Activated naive CD8-positive, alpha-beta T cell treated with anti-CD3 and anti-CD28 coated beads for 36 hours (primary cell): ENCODE data around the gene SNX33. TPM values are rescaled to one million over a fixed set of nuclear protein-coding genes. Genes with fewer than 3 reads are reported as not detected.
"Not testable (repeated sequence)": the region's sequence is repeated elsewhere in the genome, so short reads cannot be mapped to it uniquely, and the experiment has no call there.

Source experiments
- DNase-seq: peaks from one replicate; pipeline ENCODE4 v3.0.0; 2021
- H3K27ac Mint-ChIP-seq: one replicate; pipeline ENCODE4 v1.8.0; 2022; ENCODE audit warnings: mild to moderate bottlenecking, moderate library complexity, mixed read lengths
- H3K27me3 Mint-ChIP-seq: one replicate; pipeline ENCODE4 v1.8.0; 2022; ENCODE audit warnings: mild to moderate bottlenecking, mixed read lengths
- H3K36me3 Mint-ChIP-seq: one replicate; pipeline ENCODE4 v1.8.0; 2021; ENCODE audit warnings: mild to moderate bottlenecking, mixed read lengths
- H3K4me1 Mint-ChIP-seq: one replicate; pipeline ENCODE4 v1.8.0; 2021; ENCODE audit warnings: mixed read lengths
- H3K4me3 Mint-ChIP-seq: one replicate; pipeline ENCODE4 v1.8.0; 2022; ENCODE audit warnings: mild to moderate bottlenecking, moderate library complexity, mixed read lengths
- H3K9me3 Mint-ChIP-seq: one replicate; pipeline ENCODE4 v1.8.0; 2022; ENCODE audit warnings: mixed read lengths
- total RNA-seq, 2 experiments: library from RNA; stranded (reverse); gene quantifications; one replicate each; pipeline ENCODE4 v1.2.3, GENCODE V29; 2021

Gene SNX33
- total RNA-seq, 2 experiments from 2014 or later = 2.6 to 3.3 TPM

- Mint-ChIP-seq H3K4me1 (no peaks in the 10 kb centered on the region), H3K36me3 (no peaks in the 10 kb centered on the region), H3K27ac (no peak overlapping the region), H3K27me3 (no peaks in the 10 kb centered on the region), H3K4me3 (no peak overlapping the region), H3K9me3 (no peaks in the 10 kb centered on the region)
- DNase-seq = no peak
These were observed 19.2 kb downstream of the SNX33 start for GRCh38 chr15:75666823-75667501.

DNA sequence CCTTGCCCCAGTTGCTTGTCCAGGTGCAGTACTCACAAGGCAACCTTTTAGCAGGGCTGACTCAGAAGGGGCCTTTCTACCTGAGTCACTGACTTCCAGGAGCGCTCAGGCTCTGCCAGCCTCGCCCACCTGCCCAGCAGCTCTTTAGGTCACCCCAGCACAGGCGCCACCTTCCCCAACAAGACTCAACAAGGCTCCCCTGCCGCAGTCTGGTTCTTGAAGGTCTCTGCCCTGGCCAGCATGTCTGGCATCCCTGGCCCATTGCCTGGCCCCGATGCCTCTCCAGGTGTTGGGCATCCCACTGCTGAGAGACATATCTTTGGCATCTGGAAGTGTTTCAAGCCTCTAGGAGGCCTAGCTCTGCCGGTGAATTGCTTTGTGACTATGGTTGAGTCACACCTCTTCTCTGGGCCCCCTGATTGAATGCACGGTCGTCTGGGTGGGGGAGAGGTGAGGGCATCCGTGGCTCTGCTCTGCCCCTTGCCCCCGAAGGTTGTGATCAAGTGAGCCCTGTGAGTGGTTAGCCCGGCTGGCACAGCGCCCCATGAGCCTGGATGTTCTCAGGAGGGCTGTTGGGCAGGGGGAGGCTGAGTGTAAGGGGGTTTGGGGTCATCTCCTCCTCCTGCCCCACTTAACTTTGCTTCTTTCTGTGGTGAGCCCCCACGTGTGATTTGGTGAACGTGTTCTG lies 21.6 kb downstream of the SNX33 start:
- Mint-ChIP-seq H3K36me3 (no peaks in the 10 kb centered on the region), H3K9me3 (no peaks in the 10 kb centered on the region), H3K4me3 (no peak overlapping the region), H3K27ac (no peak overlapping the region), H3K4me1 (no peaks in the 10 kb centered on the region), H3K27me3 (no peaks in the 10 kb centered on the region)
- DNase-seq = no peak

GRCh38 chr15:75669879-75670212 lies 22.1 kb downstream of the SNX33 start:
- Mint-ChIP-seq H3K27me3 (no peaks in the 10 kb centered on the region), H3K36me3 (no peaks in the 10 kb centered on the region), H3K4me1 (no peaks in the 10 kb centered on the region), H3K4me3 (no peak overlapping the region), H3K9me3 (no peaks in the 10 kb centered on the region), H3K27ac (no peak overlapping the region)
- DNase-seq = no peak

DNA sequence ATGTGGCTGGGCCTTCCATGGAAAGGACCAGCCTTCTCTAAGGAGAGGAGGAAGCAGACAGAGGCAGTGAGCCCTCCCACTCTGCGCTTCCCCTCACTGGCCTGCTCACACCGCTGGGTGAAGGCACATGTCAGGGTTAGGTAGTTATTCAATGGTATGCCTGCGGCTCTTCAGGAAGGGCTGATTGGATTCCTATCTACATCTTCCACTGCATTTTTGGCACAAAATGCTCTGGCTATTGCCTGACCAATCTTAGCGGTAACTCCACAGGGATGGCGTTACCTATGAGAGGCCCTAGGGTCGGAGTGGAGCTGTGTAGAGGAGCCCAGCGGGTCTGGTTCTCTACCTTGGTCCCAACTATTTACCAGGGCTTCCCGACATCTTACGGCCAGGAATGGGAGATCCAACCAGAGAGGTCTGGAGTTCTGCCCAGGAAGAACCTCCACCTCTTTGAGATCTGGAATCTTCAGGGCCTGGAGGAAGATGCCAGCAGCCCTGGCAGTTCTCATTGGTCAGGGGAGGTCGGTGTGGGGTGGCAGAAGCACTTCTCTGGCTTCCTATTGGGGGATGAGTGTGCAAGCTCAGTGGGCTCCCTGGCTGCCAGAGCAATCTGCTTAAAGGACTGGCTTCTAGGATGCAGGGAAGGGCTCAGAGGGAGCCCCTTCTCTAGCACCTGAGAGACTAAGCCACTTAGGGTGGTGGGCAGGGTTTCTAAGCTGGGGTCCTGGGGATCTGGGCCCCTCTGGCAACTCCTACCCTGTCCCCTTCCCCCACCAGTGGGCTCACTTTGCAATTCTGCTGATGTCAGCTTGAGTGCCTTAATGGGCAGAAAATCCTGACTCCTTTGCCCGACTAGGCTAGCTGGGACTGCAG lies 24.3 kb downstream of the SNX33 start:
- no peaks in the 10 kb centered on the region for H3K36me3 Mint-ChIP-seq
- DNase-seq = no peak
- no peaks in the 10 kb centered on the region for H3K9me3 Mint-ChIP-seq
- no peaks in the 10 kb centered on the region for H3K4me1 Mint-ChIP-seq
- no peak overlapping the region for H3K4me3 Mint-ChIP-seq
- H3K27ac Mint-ChIP-seq = no peak overlapping the region
- H3K27me3 Mint-ChIP-seq = no peaks in the 10 kb centered on the region

DNA sequence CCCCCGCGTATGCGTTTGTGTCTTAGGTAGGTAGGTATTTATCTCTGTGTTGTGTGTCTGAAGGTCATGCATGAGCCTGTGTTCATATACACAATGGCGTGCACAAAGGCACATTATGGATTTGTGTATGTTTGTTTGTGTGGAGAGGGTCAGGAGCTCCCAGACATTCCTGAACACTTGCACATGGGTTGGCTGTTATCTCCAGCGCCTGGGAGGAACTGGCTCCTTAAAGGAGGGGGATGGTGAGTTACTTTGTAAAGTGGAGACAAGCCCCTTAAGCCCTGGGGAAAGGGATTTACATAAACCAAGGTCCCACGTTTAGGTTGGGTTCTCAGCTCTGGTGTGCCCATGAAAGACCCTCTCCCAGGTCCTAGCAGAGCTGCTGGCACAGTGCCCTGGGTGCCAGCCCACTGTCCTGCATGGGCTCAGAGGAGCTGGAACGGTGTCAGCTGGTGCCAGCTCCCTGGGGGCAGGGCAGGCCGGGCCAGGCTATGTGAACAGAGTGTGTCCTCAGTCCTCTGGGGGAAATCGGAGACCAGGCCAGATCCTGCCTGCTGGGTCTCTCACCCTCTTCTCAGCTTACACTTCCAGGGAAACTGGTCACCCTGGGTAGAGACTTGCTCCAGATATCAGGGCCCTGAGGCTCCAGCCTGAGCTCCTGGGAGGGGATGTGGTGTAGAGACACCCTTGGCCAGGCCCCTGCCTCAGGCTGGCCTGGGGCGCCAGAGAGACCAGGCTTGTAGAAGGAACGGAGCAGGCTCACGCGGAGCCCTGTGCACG lies 25.1 kb downstream of the SNX33 start:
- Mint-ChIP-seq H3K9me3 (no peaks in the 10 kb centered on the region), H3K27me3 (no peaks in the 10 kb centered on the region), H3K4me3 (no peak overlapping the region), H3K36me3 (no peaks in the 10 kb centered on the region), H3K4me1 (no peaks in the 10 kb centered on the region), H3K27ac (no peak overlapping the region)
- no peak for DNase-seq

DNA sequence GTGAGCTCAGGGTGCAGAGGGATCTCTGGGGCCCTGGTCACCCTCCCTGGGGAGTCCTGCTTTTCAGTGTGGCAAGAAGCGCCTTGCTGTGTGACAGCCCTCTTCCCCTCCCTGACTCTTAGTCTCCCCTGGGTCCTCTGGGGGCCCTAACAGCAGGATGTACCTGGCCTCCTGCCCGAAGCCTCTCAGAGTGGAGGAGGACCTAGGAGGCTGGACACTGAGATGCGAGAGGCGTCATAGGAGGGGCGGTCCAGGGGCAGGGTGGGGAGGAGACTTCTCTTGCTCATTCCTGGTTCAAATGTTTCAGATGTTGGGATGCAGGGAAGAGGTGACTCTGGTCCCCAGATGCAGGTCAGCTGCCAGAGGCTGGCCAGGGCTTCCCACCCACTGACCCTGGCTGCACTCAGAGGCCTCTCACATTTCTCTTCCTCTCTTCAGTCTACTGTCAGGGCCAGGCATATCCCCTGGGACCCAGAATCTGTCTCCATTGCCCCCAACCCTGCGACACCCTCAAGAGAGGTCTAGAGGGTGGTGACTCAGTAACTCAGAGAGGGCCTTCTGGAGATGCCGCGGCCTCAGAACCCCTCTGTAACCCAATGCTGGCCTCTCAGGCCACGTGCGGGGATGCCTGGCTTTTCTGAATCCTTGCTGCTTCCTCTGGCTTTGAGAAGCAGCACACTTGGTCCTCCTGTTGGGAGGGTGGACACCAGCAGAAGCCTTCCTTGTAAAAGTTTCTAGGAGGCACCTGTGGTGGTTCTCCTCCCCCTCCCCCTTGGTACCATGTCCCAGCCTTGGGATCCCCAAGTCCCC lies 25.9 kb downstream of the SNX33 start:
- no peaks in the 10 kb centered on the region for H3K9me3 Mint-ChIP-seq
- DNase-seq = no peak
- no peaks in the 10 kb centered on the region for H3K36me3 Mint-ChIP-seq

GRCh38 chr15:75674366-75674765 lies 26.7 kb downstream of the SNX33 start:
- H3K27ac Mint-ChIP-seq = no peak overlapping the region
- H3K36me3 Mint-ChIP-seq = no peaks in the 10 kb centered on the region
- no peaks in the 10 kb centered on the region for H3K9me3 Mint-ChIP-seq
- no peak overlapping the region for H3K4me3 Mint-ChIP-seq
- DNase-seq = no peak
- H3K27me3 Mint-ChIP-seq = no peaks in the 10 kb centered on the region
- H3K4me1 Mint-ChIP-seq = no peaks in the 10 kb centered on the region

More for the DNA sequence above, 25.9 kb downstream of the SNX33 start:
- no peak overlapping the region for H3K4me3 Mint-ChIP-seq
- H3K27ac Mint-ChIP-seq = no peak overlapping the region
- no peaks in the 10 kb centered on the region for H3K4me1 Mint-ChIP-seq
- H3K27me3 Mint-ChIP-seq = no peaks in the 10 kb centered on the region

- Mint-ChIP-seq H3K9me3 (no peaks in the 10 kb centered on the region), H3K36me3 (no peaks in the 10 kb centered on the region), H3K27me3 (no peaks in the 10 kb centered on the region), H3K4me3 (no peak overlapping the region), H3K27ac (no peak overlapping the region), H3K4me1 (no peaks in the 10 kb centered on the region)
- no peak for DNase-seq
These were observed 28.1 kb downstream of the SNX33 start for GRCh38 chr15:75675579-75676404.

GRCh38 chr15:75676688-75677464 lies 29.2 kb downstream of the SNX33 start:
- no peak overlapping the region for H3K27ac Mint-ChIP-seq
- DNase-seq = no peak
- H3K36me3 Mint-ChIP-seq = no peaks in the 10 kb centered on the region
- H3K4me3 Mint-ChIP-seq = no peak overlapping the region
- no peaks in the 10 kb centered on the region for H3K9me3 Mint-ChIP-seq
- no peaks in the 10 kb centered on the region for H3K27me3 Mint-ChIP-seq
- no peaks in the 10 kb centered on the region for H3K4me1 Mint-ChIP-seq

GRCh38 chr15:75677465-75678323 lies 30.0 kb downstream of the SNX33 start:
- no peak overlapping the region for H3K4me3 Mint-ChIP-seq

GRCh38 chr15:75678324-75678690 lies 30.6 kb downstream of the SNX33 start:
- not testable (repeated sequence) for H3K4me3 Mint-ChIP-seq, H3K36me3 Mint-ChIP-seq, DNase-seq, H3K27me3 Mint-ChIP-seq, H3K9me3 Mint-ChIP-seq, H3K27ac Mint-ChIP-seq, H3K4me1 Mint-ChIP-seq

More at GRCh38 chr15:75677465-75678323, 30.0 kb downstream of the SNX33 start:
- H3K4me1 Mint-ChIP-seq = no peaks in the 10 kb centered on the region
- no peaks in the 10 kb centered on the region for H3K27me3 Mint-ChIP-seq
- H3K27ac Mint-ChIP-seq = no peak overlapping the region
- H3K9me3 Mint-ChIP-seq = no peaks in the 10 kb centered on the region
- no peak for DNase-seq
- H3K36me3 Mint-ChIP-seq = no peaks in the 10 kb centered on the region

- H3K4me3 Mint-ChIP-seq = no peak overlapping the region
- no peaks in the 10 kb centered on the region for H3K9me3 Mint-ChIP-seq
- no peaks in the 10 kb centered on the region for H3K27me3 Mint-ChIP-seq
- H3K36me3 Mint-ChIP-seq = no peaks in the 10 kb centered on the region
- no peak overlapping the region for H3K27ac Mint-ChIP-seq
- no peak for DNase-seq
- no peaks in the 10 kb centered on the region for H3K4me1 Mint-ChIP-seq
These were observed 32.5 kb downstream of the SNX33 start for GRCh38 chr15:75680007-75680789.
